ENCODE measurements around the gene RASSF1. TPM values are rescaled to one million over a fixed set of nuclear protein-coding genes. Genes with fewer than 3 reads are reported as not detected.

Gene RASSF1
- total and polyA plus RNA-seq, 2 of the 13 experiments (the other 11 are each of a cell fraction or from before 2014, with no cell fraction given), result 10.2 to 27.5 TPM

GRCh38 chr3:50320853-50321335 lies 19.7 kb downstream of the RASSF1 start (continued):
- TF ChIP-seq ZBTB14 (CRISPR knock-in tag; IDR thresholded peaks at IDR 0.05), result peak; percentile 90
- TF ChIP-seq HDAC1 (CRISPR knock-in tag; IDR thresholded peaks at IDR 0.05), result peak; percentile 30; the same call in 1 of the 2 replicates
- TF ChIP-seq SAFB2 (CRISPR knock-in tag; IDR thresholded peaks at IDR 0.05; ENCODE audit: borderline replicate concordance, low read depth), result peak; percentile 42; the same call in 1 of the 2 replicates
- TF ChIP-seq KLF16 (CRISPR knock-in tag; IDR thresholded peaks at IDR 0.05), result 0 out of 4 replicates have a peak, but pooled peaks of 1 of the 2 experiments have one; percentile 33
- peak; percentile 89 for TF ChIP-seq SAP130 (CRISPR knock-in tag; IDR thresholded peaks at IDR 0.05; ENCODE audit: low read depth)
- 0 out of 2 replicates have a peak, but pooled peaks have one; percentile 17 for TF ChIP-seq E2F1 (CRISPR knock-in tag; IDR thresholded peaks at IDR 0.05)
- no peak for TF ChIP-seq USF2 (IDR thresholded peaks at IDR 0.05; ENCODE audit: low read depth, low read length)
- no peak for TF ChIP-seq USF2 (CRISPR knock-in tag; IDR thresholded peaks at IDR 0.05; ENCODE audit: borderline replicate concordance)
- TF ChIP-seq ZUFSP (CRISPR knock-in tag; IDR thresholded peaks at IDR 0.05; ENCODE audit: borderline replicate concordance), result no peak
- TF ChIP-seq ARNTL (CRISPR knock-in tag; IDR thresholded peaks at IDR 0.05), result peak; percentile 51
- peak; percentile 36; the same call in 1 of the 2 replicates for TF ChIP-seq TAF1 (CRISPR knock-in tag; IDR thresholded peaks at IDR 0.05)
- peak; percentile 77 for TF ChIP-seq MAZ (IDR thresholded peaks at IDR 0.05; ENCODE audit: borderline replicate concordance, low read depth, low read length)
- peak; percentile 89; the same call in 1 of the 2 replicates for TF ChIP-seq MAZ (CRISPR knock-in tag; IDR thresholded peaks at IDR 0.05; ENCODE audit: low read depth)
- peak; percentile 16 for TF ChIP-seq ZEB1 (IDR thresholded peaks at IDR 0.05; ENCODE audit: insufficient replicate concordance, low read depth)
- peak; percentile 82 for TF ChIP-seq PATZ1 (CRISPR knock-in tag; IDR thresholded peaks at IDR 0.05)
- no peak for TF ChIP-seq FOXK1 (CRISPR knock-in tag; IDR thresholded peaks at IDR 0.05; ENCODE audit: borderline replicate concordance, low read depth)
